Esophagus (tissue), 2 donors: ENCODE measurements around the gene BIRC3. TPM values are rescaled to one million over a fixed set of nuclear protein-coding genes. Genes with fewer than 3 reads are reported as not detected.

ENCODE experiments used
- H3K27ac ChIP-seq, 2 donors: one replicate each; pipeline ENCODE4 v1.5.1; 2013; ENCODE audit warnings: low read depth in 2 of 2, mild to moderate bottlenecking in 2 of 2, inconsistent platforms in 1 of 2, low read length in 1 of 2, moderate library complexity in 1 of 2
- H3K27me3 ChIP-seq, 2 donors: one replicate each; pipeline ENCODE4 v1.6.1; 2013; ENCODE audit warnings: low read length in 2 of 2, control low read depth in 1 of 2, mild to moderate bottlenecking in 1 of 2; ENCODE audit not compliant: insufficient read depth in 2 of 2, control insufficient read depth in 1 of 2
- H3K36me3 ChIP-seq, 2 donors: one replicate each; pipeline ENCODE4 v1.6.1; 2013; ENCODE audit warnings: low read length in 1 of 2; ENCODE audit not compliant: control insufficient read depth in 2 of 2, insufficient read depth in 2 of 2
- H3K4me1 ChIP-seq, 2 donors: one replicate each; pipeline ENCODE4 v1.6.1; 2013; ENCODE audit warnings: low read length in 1 of 2; ENCODE audit not compliant: control insufficient read depth in 2 of 2, insufficient read depth in 2 of 2
- H3K4me3 ChIP-seq, 2 donors: one replicate each; pipeline ENCODE4 v1.5.1; 2013; ENCODE audit warnings: low read length in 2 of 2, mild to moderate bottlenecking in 2 of 2, low read depth in 1 of 2, moderate library complexity in 1 of 2
- H3K9me3 ChIP-seq, 2 donors: one replicate each; pipeline ENCODE4 v1.6.1; 2013; ENCODE audit warnings: mild to moderate bottlenecking in 2 of 2, low read depth in 1 of 2, low read length in 1 of 2, moderate library complexity in 1 of 2; ENCODE audit not compliant: control insufficient read depth in 2 of 2, insufficient read depth in 1 of 2
- WGBS, 2 donors: extraction: QIAGEN DNeasy Blood & Tissue Kit; methylation state at CpG; one replicate each; pipeline ENCODE4 v1.1.7; 2013; 5-methylcytosine and 5-hydroxymethylcytosine counted together
- polyA plus RNA-seq, 2 donors: library from polyadenylated mRNA; stranded (reverse); fragments of 200-250 nt; gene quantifications; one replicate each; pipeline ENCODE4 v1.2.3, GENCODE V29; 2013
- donor health status: healthy with polysubstance abuse.
- donor health status: Bipolar disorder and iron deficiency.

BIRC3 gene
- polyA plus RNA-seq, 2 donors: 2.2 to 9.8 TPM

GRCh38 chr11:102382384-102382783 is 65.1 kb downstream of the BIRC3 start:
- Histone ChIP-seq H3K4me1 (no peaks in the 10 kb centered on the region), H3K27me3 (no peaks in the 10 kb centered on the region), H3K9me3 (no peaks in the 10 kb centered on the region), H3K36me3 (peaks cover 4 to 7% of the 10 kb centered on the region in 2 donors), H3K27ac (no peak overlapping the region), H3K4me3 (no peak overlapping the region)
- 91 to 93% methylated on average over 3 of the region's 3 CpGs for WGBS, 2 donors

GRCh38 chr11:102383839-102384238 is 66.6 kb downstream of the BIRC3 start:
- Histone ChIP-seq H3K27me3 (no peaks in the 10 kb centered on the region), H3K4me1 (no peaks in the 10 kb centered on the region), H3K9me3 (no peaks in the 10 kb centered on the region), H3K27ac (no peak overlapping the region), H3K36me3 (peaks cover 4 to 7% of the 10 kb centered on the region in 2 donors), H3K4me3 (no peak overlapping the region)
- 87 to 92% methylated on average over 3 of the region's 3 CpGs for WGBS, 2 donors

- Histone ChIP-seq H3K27ac (no peak overlapping the region), H3K27me3 (no peaks in the 10 kb centered on the region), H3K9me3 (no peaks in the 10 kb centered on the region), H3K4me1 (no peaks in the 10 kb centered on the region), H3K36me3 (peaks cover 4 to 7% of the 10 kb centered on the region in 2 donors), H3K4me3 (no peak overlapping the region)
- WGBS, 2 donors: 80 to 85% methylated on average over 15 of the region's 15 CpGs
These were observed 67.3 kb downstream of the BIRC3 start for GRCh38 chr11:102384419-102385079.

GRCh38 chr11:102385085-102386007 is 68.1 kb downstream of the BIRC3 start:
- Histone ChIP-seq H3K4me1 (no peaks in the 10 kb centered on the region), H3K9me3 (no peaks in the 10 kb centered on the region), H3K27me3 (no peaks in the 10 kb centered on the region), H3K36me3 (peaks cover 4 to 7% of the 10 kb centered on the region in 2 donors), H3K27ac (no peak overlapping the region), H3K4me3 (no peak overlapping the region)
- 77 to 84% methylated on average over 5 of the region's 5 CpGs for WGBS, 2 donors

- Histone ChIP-seq H3K27me3 (no peaks in the 10 kb centered on the region), H3K4me3 (no peak overlapping the region), H3K27ac (no peak overlapping the region), H3K36me3 (peaks cover 4 to 7% of the 10 kb centered on the region in 2 donors), H3K9me3 (no peaks in the 10 kb centered on the region), H3K4me1 (peaks cover 0 to 2% of the 10 kb centered on the region in 2 donors)
- 85 to 93% methylated on average over 2 of the region's 2 CpGs for WGBS, 2 donors
These were observed 69.0 kb downstream of the BIRC3 start for GRCh38 chr11:102386136-102386734.

- no peaks in the 10 kb centered on the region for H3K9me3 ChIP-seq
- peaks cover 0 to 3% of the 10 kb centered on the region in 2 donors for H3K4me1 ChIP-seq
- 94 to 97% methylated on average over 8 of the region's 8 CpGs for WGBS, 2 donors
- no peaks in the 10 kb centered on the region for H3K27me3 ChIP-seq
- peaks cover 4 to 13% of the 10 kb centered on the region in 2 donors for H3K36me3 ChIP-seq
- H3K4me3 ChIP-seq: no peak overlapping the region
- no peak overlapping the region for H3K27ac ChIP-seq
These were observed 69.9 kb downstream of the BIRC3 start for GRCh38 chr11:102387043-102387781.

Other genes starting within 250 kb of the BIRC3 start
- gene YAP1, start 207.0 kb upstream of the BIRC3 start, polyA plus RNA-seq: 10 to 100 TPM; 30.6 to 39.5 TPM
- gene BIRC2, start 29.7 kb downstream of the BIRC3 start, polyA plus RNA-seq: 10 to 100 TPM; 11.1 to 17.5 TPM
- gene TMEM123, start 135.3 kb downstream of the BIRC3 start, polyA plus RNA-seq: 10 to 100 TPM; 24.5 to 46.2 TPM
- gene MMP7, start 213.3 kb downstream of the BIRC3 start, polyA plus RNA-seq: under 1 TPM; 0.10 to 0.42 TPM